Measurements from ENCODE around the gene PPP1R26. TPM values are rescaled to one million over a fixed set of nuclear protein-coding genes. Genes with fewer than 3 reads are reported as not detected.
A peak's percentile ranks its signal among the peaks of the same experiment; 100 is the strongest.
"Not testable (repeated sequence)": the region's sequence is repeated elsewhere in the genome, so short reads cannot be mapped to it uniquely, and the experiment has no call there.

Gene PPP1R26
- total RNA-seq, 1 donor from 2014 or later = 18.5 TPM

DNA sequence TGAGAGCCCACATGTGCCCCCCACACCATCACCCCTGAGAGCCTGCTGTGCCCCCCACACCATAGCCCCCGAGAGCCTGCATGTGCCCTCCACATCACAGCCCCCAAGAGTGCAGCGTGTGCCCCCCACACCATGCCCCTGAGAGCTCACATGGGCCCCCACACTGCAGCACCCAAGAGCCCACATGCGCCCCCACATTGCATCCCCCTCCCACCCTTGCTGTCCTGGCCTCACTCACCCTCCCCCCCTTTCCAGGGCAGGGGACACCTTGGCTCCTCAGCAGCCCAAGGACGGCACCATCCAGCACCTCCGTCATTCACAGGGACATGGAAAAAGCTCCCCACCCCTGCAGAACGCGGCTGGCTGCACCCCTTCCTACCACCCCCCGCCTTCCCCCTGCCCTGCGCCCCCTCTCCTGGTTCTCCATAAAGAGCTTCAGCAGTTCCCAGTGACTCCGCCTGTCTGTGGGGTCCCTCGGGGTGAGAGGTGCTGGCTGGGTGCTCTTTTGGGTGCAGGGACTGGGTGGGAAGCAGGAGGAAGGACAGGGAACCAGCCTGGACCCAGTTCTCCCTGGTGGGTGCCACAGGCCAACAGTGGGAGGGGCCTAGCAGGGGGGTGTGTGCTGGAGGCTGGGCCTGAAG lies 46.6 kb downstream of the PPP1R26 start:
- ATAC-seq (no peak), DNase-seq (ENCODE audit: missing footprints) (no peak)
- intact Hi-C loops (cut with DNase I) = no loop called here

GRCh38 chr9:135526730-135527571 lies 47.4 kb downstream of the PPP1R26 start:
- intact Hi-C loops (cut with DNase I) = no loop called here
- ATAC-seq = no peak
- no peak for DNase-seq (ENCODE audit: missing footprints)

DNA sequence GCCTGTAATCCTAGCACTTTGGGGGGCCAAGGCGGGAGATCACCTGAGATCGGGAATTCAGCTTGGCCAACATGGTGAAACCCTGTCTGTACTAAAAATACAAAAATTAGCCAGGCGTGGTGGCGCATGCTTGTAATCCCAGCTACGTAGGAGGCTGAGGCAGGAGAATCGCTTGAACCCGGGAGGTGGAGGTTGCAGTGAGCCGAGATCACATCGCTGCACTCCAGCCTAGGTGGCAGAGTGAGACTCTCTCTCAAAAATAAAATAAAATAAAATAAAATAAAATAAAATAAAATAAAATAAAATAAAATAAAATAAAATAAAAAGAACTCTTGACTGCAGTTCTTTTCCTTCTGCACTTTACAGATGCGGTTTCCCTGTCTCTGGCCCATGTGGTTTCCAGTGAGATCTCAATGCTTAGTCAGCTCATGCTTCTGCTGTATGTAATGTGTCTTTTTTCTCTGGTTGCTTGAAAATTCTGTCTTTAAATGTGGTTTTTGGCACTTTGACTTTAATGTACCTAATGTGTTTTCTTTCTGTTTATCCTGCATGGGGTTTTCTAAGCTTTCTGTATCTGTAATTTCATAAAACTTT lies 49.4 kb downstream of the PPP1R26 start:
- ATAC-seq; DNase-seq (ENCODE audit: missing footprints); intact Hi-C loops (cut with DNase I): not testable (repeated sequence)

- intact Hi-C loops (cut with DNase I) = no loop called here
- DNase-seq (ENCODE audit: missing footprints) = no peak
- ATAC-seq = no peak
Observed at GRCh38 chr9:135530146-135530545, 50.6 kb downstream of the PPP1R26 start.

DNA sequence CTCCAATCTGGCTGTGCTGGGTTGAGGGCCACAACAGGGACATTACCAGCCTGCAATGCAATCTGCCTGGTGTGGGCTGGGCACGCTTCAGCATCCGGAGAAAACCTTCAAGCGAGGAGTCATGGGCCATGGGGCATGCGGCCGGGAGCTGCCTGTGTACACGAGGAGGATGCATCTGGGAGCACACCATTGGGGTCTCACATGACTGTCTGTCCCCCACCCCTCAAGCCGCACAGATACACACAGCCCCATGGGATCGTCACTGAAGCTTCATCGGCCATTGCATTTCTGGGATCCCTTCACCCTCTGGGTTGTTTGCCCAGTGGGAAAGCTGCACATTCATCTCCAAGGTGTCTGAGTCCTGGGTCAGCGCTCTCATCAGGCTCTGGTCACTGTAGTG lies 51.5 kb downstream of the PPP1R26 start:
- DNase-seq (ENCODE audit: missing footprints) (no peak), ATAC-seq (no peak)
- intact Hi-C loops (cut with DNase I) = no loop called here

- intact Hi-C loops (cut with DNase I) = no loop called here
- DNase-seq (ENCODE audit: missing footprints) (no peak), ATAC-seq (no peak)
Observed at GRCh38 chr9:135533113-135533512, 53.5 kb downstream of the PPP1R26 start.

GRCh38 chr9:135533674-135534073 lies 54.1 kb downstream of the PPP1R26 start:
- ATAC-seq (no peak), DNase-seq (ENCODE audit: missing footprints) (no peak)
- intact Hi-C loops (cut with DNase I) = no loop called here

GRCh38 chr9:135534192-135534711 lies 54.7 kb downstream of the PPP1R26 start:
- DNase-seq (ENCODE audit: missing footprints); intact Hi-C loops (cut with DNase I): not testable (repeated sequence)
- peak; percentile 26 for ATAC-seq

- ATAC-seq; intact Hi-C loops (cut with DNase I); DNase-seq (ENCODE audit: missing footprints): not testable (repeated sequence)
Observed at GRCh38 chr9:135534826-135535225, 55.2 kb downstream of the PPP1R26 start.

- ATAC-seq; intact Hi-C loops (cut with DNase I); DNase-seq (ENCODE audit: missing footprints): not testable (repeated sequence)
Observed at GRCh38 chr9:135535631-135536030, 56.0 kb downstream of the PPP1R26 start.

DNA sequence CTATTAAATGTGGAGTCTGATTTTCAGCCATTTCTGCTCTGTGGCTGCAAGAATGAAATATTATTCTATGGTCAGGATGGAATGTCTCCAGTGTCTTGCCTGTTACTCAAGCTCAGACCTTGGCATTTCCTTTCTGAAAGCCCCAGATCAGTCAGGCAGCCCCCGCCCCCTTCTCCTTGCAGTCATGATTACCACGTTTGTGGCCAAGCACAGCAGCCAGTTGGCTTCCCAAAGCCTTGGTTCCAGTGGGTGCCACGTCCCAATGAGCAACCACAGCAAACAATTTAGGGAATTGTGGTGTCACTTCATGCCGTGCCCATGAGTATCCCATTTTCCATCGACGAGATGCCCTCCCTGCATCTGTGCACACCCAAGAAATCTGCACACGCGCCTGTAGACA lies 56.6 kb downstream of the PPP1R26 start:
- no peak for ATAC-seq
- DNase-seq (ENCODE audit: missing footprints) = no peak
- intact Hi-C loops (cut with DNase I) = no loop called here

Other genes starting within 250 kb of the PPP1R26 start
- gene MRPS2, start 20.9 kb downstream of the PPP1R26 start, total RNA-seq = 43.3 TPM
- not detected for gene LCN1, start 41.7 kb downstream of the PPP1R26 start, total RNA-seq
- not detected for gene OBP2A, start 66.3 kb downstream of the PPP1R26 start, total RNA-seq
- not detected for gene PAEP, start 82.0 kb downstream of the PPP1R26 start, total RNA-seq
- not detected for gene GLT6D1, start 159.8 kb downstream of the PPP1R26 start, total RNA-seq
- not detected for gene LCN9, start 183.5 kb downstream of the PPP1R26 start, total RNA-seq
- not detected for gene SOHLH1, start 219.7 kb downstream of the PPP1R26 start, total RNA-seq
- 2.6 TPM for gene KCNT1, start 222.4 kb downstream of the PPP1R26 start, total RNA-seq

Data from Right ventricle myocardium inferior (tissue), 1 donor.